ENCODE measurements around the gene NDUFV3.

- TF ChIP-seq POLR2A (IDR thresholded peaks at IDR 0.05): no peak
- TF ChIP-seq CTCF (IDR thresholded peaks at IDR 0.05): no peak
- TF ChIP-seq POLR2AphosphoS5 (IDR thresholded peaks at IDR 0.05): no peak
Observed at GRCh38 chr21:42880352-42880751, 12.8 kb upstream of the NDUFV3 start.

Measured in gastroesophageal sphincter (tissue), 3 donors.